Epidermal melanocyte (primary cell): ENCODE data around the gene ARHGAP33.
"Not testable (repeated sequence)": the region's sequence is repeated elsewhere in the genome, so short reads cannot be mapped to it uniquely, and the experiment has no call there.

Experiments
- DNase-seq: peaks from one replicate; pipeline ENCODE4 v3.0.0; 2011; ENCODE audit warnings: low spot score; ENCODE audit not compliant: insufficient read length

The ARHGAP33 gene

DNA sequence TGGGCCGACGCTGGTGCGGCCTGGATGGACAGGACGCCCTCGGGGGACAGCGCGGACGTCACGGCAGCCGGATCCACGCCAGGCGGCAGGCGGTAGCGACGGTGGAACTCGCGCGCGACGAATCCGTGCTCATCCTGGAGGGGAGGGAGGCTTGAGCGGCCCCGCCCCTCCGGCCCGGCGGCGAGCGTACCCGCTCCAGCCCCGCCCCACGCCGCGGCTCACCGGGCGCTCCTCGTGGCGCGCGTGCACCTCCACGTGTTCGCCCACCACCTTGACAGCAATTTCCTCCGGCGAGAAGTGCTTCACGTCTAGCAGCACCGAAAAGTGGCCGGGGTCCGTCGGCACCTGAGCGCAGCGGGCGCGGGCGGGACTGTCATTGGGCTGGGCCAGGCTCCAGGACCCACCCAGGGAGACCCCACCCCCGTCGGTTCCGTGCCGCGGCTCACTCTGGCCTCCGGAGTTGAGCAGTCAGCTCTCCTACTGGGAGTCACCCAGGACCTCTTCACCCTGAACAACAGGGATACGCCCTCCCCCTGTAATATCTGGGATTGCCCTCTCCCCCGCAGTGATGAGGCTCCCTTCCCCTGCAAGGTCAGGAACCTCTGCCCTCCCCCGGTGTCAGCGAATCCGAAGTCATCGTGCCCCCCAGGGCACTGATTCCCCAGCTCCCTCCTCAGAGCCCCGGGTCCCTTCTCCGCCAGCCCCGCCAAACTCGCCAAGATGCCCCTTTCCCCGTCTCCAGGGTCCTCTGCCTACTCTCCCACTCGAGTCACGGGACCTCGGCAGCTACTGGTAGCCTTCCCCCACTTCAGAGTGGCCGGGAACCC, 19.6 kb upstream of the ARHGAP33 start:
- no peak for DNase-seq

- no peak for DNase-seq
Measured at GRCh38 chr19:35756377-35757230, 18.8 kb upstream of the ARHGAP33 start, which contains the start of gene HSPB6. Gene HSPB6 (minus strand): TSS chr19:35757029. CDS start chr19:35757008, 21 bp downstream.

- no peak for DNase-seq
Measured at GRCh38 chr19:35757231-35757748, 18.1 kb upstream of the ARHGAP33 start.

- peak; percentile 96 for DNase-seq
Measured at GRCh38 chr19:35757749-35758608, 17.4 kb upstream of the ARHGAP33 start, which contains the start of gene PROSER3. Gene PROSER3 (plus strand): TSS chr19:35758176. CDS start chr19:35758216, 40 bp downstream.

GRCh38 chr19:35759697-35760096, 15.7 kb upstream of the ARHGAP33 start:
- DNase-seq = no peak

GRCh38 chr19:35760711-35761349, 14.5 kb upstream of the ARHGAP33 start:
- DNase-seq = no peak

DNA sequence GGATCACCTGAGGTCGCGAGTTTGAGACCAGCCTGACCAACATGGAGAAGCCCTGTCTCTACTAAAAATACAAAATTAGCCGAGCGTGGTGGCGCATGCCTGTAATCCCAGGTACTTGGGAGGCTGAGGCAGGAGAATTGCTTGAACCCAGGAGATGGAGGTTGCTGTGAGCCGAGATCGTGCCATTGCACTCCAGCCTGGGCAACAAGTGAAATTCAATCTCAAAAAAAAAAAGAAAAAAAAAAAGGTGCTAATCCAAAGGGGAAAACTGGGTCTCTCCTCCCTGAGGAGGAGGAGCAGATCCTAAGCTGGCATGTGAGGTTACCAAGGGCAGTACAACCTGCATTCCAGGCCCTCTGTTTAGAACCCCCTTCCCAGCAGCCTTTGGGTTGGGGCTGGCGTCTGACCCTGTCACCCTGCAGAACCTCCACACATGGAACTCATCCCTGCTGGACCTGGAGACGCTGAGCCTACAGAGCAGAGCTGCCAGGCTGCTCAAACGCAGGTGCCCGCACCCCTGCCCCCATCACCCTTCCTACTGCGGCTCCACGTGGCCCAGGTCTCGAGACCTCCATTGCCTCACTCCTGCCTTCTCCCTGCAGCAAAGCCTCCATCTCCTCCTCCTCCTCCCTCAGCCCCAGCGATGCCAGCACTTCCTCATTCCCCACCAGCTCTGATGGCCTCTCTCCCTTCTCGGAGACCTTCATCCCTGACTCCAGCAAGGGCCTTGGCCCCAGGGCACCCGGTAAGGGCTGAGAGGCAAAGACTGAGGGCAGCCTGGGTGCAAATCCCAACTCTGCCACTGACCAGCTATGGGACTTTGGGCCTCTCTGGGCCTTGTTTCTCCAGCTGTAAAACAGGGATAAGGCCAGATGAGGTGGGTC, 10.7 kb upstream of the ARHGAP33 start:
- no peak for DNase-seq

DNA sequence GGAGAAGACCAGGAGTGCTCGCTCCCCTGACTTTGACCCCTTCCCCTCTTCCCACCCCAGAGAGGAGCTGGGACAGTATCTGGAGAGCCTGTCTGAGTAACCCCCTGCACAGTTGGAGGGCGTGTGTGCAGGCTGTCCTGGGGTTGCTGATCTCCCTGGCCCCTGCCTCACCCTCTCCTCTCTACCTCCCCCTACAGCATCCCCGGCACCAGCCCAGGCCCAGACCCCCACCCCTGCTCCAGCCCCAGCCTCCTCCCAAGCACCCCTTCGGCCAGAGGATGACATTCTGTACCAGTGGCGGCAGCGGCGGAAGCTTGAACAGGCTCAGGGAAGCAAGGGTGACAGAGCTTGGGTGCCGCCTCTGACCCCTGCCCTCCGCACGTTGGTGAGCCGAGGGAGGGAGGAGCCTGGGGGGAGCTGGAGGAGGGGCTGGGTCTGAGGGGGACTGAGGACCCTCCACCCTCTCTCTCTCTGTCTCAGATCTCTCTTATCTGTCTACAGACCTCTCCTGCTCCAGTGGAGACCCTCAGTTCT, 8.7 kb upstream of the ARHGAP33 start:
- no peak for DNase-seq

- DNase-seq = no peak
Measured at GRCh38 chr19:35767288-35768081, 7.9 kb upstream of the ARHGAP33 start.

GRCh38 chr19:35768082-35768421, 7.3 kb upstream of the ARHGAP33 start:
- DNase-seq = no peak

DNA sequence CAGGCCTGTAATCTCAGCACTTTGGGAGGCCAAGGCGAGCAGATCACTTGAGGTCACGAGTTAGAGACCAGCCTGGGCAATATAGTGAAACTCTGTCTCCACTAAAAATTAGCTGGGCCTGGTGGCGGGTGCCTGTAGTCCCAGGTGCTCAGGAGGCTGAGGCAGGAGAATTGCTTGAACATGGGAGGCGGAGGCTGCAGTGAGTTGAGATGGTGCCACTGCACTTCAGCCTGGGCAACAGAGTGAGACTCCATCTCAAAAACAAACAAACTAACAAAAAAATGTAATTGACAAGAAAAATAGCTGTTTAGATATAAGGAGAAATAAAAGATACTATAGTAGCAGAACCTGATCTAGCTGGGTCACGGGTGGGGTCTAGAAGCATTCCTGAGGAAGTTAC, 3.0 kb upstream of the ARHGAP33 start:
- DNase-seq = not testable (repeated sequence)

DNA sequence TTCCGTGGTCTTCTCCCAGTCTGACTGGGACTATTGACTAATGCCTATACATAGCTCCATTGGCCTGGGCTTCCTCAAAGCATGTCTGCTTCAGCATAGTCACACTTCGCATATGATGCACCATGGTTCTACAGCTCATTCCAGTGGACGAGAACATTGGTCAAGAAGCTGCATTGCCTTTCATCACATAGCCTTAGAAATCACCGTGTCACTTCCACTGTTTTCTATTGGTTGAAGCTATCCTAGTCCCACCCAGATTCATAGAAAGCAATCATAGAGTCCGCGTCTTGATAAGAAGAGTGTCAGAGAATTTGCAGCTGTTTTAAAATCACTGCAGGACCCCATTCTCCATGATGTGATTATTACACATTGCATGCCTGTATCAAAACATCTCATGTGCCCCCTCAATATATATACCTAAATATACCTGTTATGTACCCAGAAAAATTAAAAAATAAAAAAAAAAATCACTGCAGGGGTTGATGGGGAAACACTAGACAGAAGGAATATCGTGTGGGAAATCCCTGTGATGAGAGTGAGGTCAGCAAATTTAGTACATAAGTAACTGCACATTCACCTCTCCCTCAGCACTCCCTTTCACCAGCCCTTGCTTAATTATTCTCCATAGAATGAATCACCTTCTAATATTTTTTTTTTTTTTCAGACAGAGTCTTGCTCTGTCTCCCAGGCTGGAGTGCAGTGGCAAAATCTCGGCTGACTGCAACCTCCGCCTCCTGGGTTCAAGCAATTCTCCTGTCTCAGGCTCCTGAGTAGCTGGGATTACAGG, 2.2 kb upstream of the ARHGAP33 start:
- DNase-seq = no peak

DNA sequence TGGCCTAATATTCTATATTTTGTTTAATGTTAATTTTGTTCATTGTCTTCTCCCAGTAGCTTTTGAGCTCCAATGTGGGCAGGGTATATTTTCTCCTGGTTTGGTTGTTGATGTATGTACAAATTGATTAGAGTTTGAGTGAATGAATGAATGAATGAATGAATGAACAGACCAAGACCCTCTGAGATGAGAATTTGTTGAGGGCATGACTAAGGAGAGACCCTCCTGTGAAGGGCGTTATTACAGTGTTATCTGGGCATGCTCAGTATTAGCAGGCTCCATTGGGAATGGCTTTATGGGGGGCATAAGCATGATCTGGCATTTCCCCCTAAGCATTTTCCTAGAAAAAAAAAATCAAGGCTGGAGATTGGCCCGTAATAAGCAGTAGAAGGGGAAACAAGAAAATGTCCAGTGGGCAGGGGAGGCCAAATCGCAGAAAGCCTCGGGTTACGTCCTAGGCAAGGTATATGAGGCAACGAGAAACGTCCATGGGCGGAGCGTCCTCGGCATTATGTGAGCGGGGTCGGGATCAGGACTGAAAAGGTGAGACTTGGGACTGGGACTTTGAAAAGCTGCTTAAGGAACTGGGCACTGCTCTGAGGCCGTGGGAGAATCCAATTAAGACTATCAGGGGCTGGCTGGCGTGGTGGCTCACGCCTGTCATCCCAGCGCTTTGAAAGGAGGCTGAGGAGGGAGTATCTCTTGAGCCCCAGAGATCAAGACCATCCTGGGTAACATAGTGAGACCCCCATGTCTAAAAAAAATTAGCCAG, 904 bp upstream of the ARHGAP33 start:
- DNase-seq = no peak

DNA sequence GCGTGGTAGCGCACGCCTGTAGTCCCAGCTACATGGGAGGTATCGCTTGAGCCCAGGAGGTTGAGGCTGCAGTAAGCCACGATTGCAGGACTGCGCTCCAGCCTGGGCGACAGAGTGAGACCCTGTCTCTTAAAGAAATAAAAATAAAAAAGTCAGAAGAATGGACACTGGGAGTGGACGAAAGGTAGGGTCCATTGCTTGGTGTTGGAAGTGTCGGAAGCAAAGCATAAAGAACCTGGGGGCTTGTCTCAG, 392 bp upstream of the ARHGAP33 start:
- DNase-seq = no peak

- DNase-seq = no peak
Measured at GRCh38 chr19:35776102-35776788, 881 bp downstream of the ARHGAP33 start.

DNA sequence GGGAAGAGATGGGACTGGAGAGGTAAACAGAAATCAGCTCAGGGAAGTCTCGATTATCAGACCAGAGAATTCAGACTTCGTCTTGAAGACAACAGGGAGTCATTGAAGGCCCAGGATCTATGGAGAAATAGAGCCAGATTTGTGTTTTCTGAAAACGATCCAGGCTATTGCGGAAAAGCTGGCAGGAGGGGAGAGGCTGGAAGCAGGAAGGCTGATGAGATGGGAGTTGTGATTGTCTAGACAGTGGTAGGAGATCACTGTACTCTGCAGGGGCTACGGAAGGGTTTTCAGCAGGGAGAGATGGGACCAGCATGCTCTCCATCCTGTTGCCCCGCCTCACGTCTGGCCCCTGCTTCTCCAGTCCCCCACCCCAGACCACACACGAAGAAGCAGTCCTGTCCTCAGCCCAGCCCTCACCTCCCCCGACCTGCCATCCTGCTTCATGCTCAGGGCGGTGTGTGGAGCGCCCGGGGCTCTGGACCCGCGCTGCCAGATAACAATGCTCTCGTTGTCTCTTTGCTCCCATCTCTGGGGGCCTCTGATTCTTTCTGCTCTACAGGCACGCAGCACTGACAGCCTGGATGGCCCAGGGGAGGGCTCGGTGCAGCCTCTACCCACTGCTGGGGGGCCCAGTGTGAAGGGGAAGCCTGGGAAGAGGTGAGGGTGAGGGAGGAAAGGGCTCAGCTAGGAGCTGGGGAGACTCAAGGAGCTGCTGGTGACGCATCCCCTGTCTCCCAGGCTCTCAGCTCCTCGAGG, 1.9 kb downstream of the ARHGAP33 start:
- DNase-seq = peak; percentile 60
